ENCODE results near the gene IL19. TPM values are rescaled to one million over a fixed set of nuclear protein-coding genes. Genes with fewer than 3 reads are reported as not detected.

The IL19 gene
- polyA plus RNA-seq, 1 of the 3 experiments (the other 2 are of a cell fraction) = not detected

- DNase-seq = no peak
- peaks cover 29% of the 10 kb centered on the region; the same call in 1 of the 2 replicates for H3K27me3 ChIP-seq (ENCODE audit: insufficient read depth)
- H3K4me2 ChIP-seq = no peak within 1 kb of the TSS
- no peak within 1 kb of the TSS for H3K9ac ChIP-seq
- no peak within 1 kb of the TSS for H3K27ac ChIP-seq (ENCODE audit: low read depth in 2 of 2, low read length in 1 of 2)
- TF ChIP-seq RFX5 (IDR thresholded peaks at IDR 0.05; ENCODE audit: low read length) (no peak), GABPA (IDR thresholded peaks at IDR 0.05; ENCODE audit: low read depth) (no peak), ELF1 (IDR thresholded peaks at IDR 0.05) (no peak), TEAD4 (IDR thresholded peaks at IDR 0.05; ENCODE audit: borderline replicate concordance, insufficient read depth) (no peak), EZH2phosphoT487 (IDR thresholded peaks at IDR 0.05; ENCODE audit: borderline replicate concordance, low read depth) (no peak), SMC3 (IDR thresholded peaks at IDR 0.05; ENCODE audit: low read depth, low read length) (no peak), FOXJ3 (CRISPR knock-in tag; IDR thresholded peaks at IDR 0.05) (no peak), MXI1 (IDR thresholded peaks at IDR 0.05; ENCODE audit: low read depth, low read length) (no peak), RAD21 (IDR thresholded peaks at IDR 0.05; ENCODE audit: low read length) (no peak), JUND (IDR thresholded peaks at IDR 0.05) (no peak), CHD2 (IDR thresholded peaks at IDR 0.05; ENCODE audit: low read length, partially characterized antibody) (no peak)
- 65% methylated on average over 8 of the region's 8 CpGs for WGBS (ENCODE audit: low lambda C conversion rate)
- H3K36me3 ChIP-seq (replicated peaks in 1 of 2; ENCODE audit: control insufficient read depth in 1 of 2, insufficient read depth in 2 of 2, low read length in 1 of 2) = no peaks in the 10 kb centered on the region
- ChIA-PET CTCF (interaction anchor here (1.4 to 3.6 kb wide), 4 partner anchors 11 to 140 kb away, joined by 4 to 18 read pairs (median 6); no protein-coding TSS in a partner anchor), POLR2A (no interaction called here)
- no peaks in the 10 kb centered on the region for H4K20me1 ChIP-seq (ENCODE audit: insufficient read depth)
- H3K4me1 ChIP-seq (ENCODE audit: control insufficient read depth in 1 of 2, insufficient read depth in 2 of 2, low read depth in 1 of 2, low read length in 1 of 2) = no peaks in the 10 kb centered on the region
- no peak within 1 kb of the TSS for H2AFZ ChIP-seq (ENCODE audit: low read depth)
- H3K4me3 ChIP-seq (ENCODE audit: low read depth in 2 of 2, low read length in 1 of 2) = no peak within 1 kb of the TSS
- no peaks in the 10 kb centered on the region for H3K9me2 ChIP-seq
- no peaks in the 10 kb centered on the region for H3F3A ChIP-seq (replicated peaks; ENCODE audit: insufficient read depth)
- no peaks in the 10 kb centered on the region for H3K9me3 ChIP-seq
- no peaks in the 10 kb centered on the region for H3K79me2 ChIP-seq (ENCODE audit: insufficient read depth)
These were observed 1.8 kb downstream of the IL19 start, which contains the start of gene IL10 for GRCh38 chr1:206772243-206772937. TSS of gene IL10 (minus strand) at chr1:206772494. CDS start at chr1:206772435, 59 bp downstream.

- ChIA-PET CTCF (interaction anchor here (0.8 to 1.0 kb wide), 4 partner anchors 8 to 49 kb away, joined by 3 to 4 read pairs (median 3); no protein-coding TSS in a partner anchor), POLR2A (no interaction called here)
- WGBS (ENCODE audit: low lambda C conversion rate) = 16% methylated on average over 3 of the region's 3 CpGs
- no peak for DNase-seq
- Histone ChIP-seq H3K27me3 (ENCODE audit: insufficient read depth) (peaks cover 29% of the 10 kb centered on the region; the same call in 1 of the 2 replicates), H3K27ac (ENCODE audit: low read depth in 2 of 2, low read length in 1 of 2) (no peak overlapping the region), H3K36me3 (replicated peaks in 1 of 2; ENCODE audit: control insufficient read depth in 1 of 2, insufficient read depth in 2 of 2, low read length in 1 of 2) (no peaks in the 10 kb centered on the region), H3K9me2 (no peaks in the 10 kb centered on the region), H3K9ac (no peak overlapping the region), H3K4me3 (ENCODE audit: low read depth in 2 of 2, low read length in 1 of 2) (no peak overlapping the region), H4K20me1 (ENCODE audit: insufficient read depth) (no peaks in the 10 kb centered on the region), H3K79me2 (ENCODE audit: insufficient read depth) (no peaks in the 10 kb centered on the region), H2AFZ (ENCODE audit: low read depth) (no peak overlapping the region), H3K4me2 (no peak overlapping the region), H3K9me3 (no peaks in the 10 kb centered on the region), H3F3A (replicated peaks; ENCODE audit: insufficient read depth) (no peaks in the 10 kb centered on the region), H3K4me1 (ENCODE audit: control insufficient read depth in 1 of 2, insufficient read depth in 2 of 2, low read depth in 1 of 2, low read length in 1 of 2) (no peaks in the 10 kb centered on the region)
- TF ChIP-seq YY1 (IDR thresholded peaks at IDR 0.05; ENCODE audit: low read depth) (no peak), JUND (IDR thresholded peaks at IDR 0.05) (no peak), MXI1 (IDR thresholded peaks at IDR 0.05; ENCODE audit: low read depth, low read length) (no peak), FOXM1 (IDR thresholded peaks at IDR 0.05; ENCODE audit: low read depth) (no peak), POLR2AphosphoS5 (IDR thresholded peaks at IDR 0.05; ENCODE audit: low read depth, low read length) (no peak), GABPA (IDR thresholded peaks at IDR 0.05; ENCODE audit: low read depth) (no peak)
These were observed 3.5 kb downstream of the IL19 start for GRCh38 chr1:206774093-206774492.
